Panc1 (cell line): ENCODE data around the gene TCP10L. TPM values are rescaled to one million over a fixed set of nuclear protein-coding genes. Genes with fewer than 3 reads are reported as not detected.

Source experiments
- ATAC-seq: fragments of 200-7000 bp; cut with Tn5 transposase; 2 replicates; pipeline ENCODE4 v1.9.1; 2020; ENCODE audit warnings: mild to moderate bottlenecking, moderate library complexity
- BruUV-seq: library from RNA; stranded (reverse); fragments of 400-500 nt; replicated peaks from 2 replicates; lab custom pipeline; 2021; lab: Mats Ljungman, UMichigan
- CTCF ChIA-PET: fragments of 300-600 bp; sonication (Branson Sonifier 250); formaldehyde crosslinking; loops from one replicate; lab custom pipeline; 2022; ENCODE audit warnings: antibody characterized with exemption; lab: Charles Lee
- POLR2A ChIA-PET: fragments of 300-600 bp; sonication (Branson Sonifier 250); formaldehyde crosslinking; loops from one replicate; lab custom pipeline; 2022; ENCODE audit warnings: antibody characterized with exemption; lab: Charles Lee
- DNase-seq: peaks from one replicate; pipeline ENCODE4 v3.0.0-alpha.2; 2010; ENCODE audit warnings: low read depth, low spot score
- H3K27ac ChIP-seq: 2 replicates; pipeline ENCODE4 v1.5.1; 2011; ENCODE audit warnings: mild to moderate bottlenecking, low read length, inconsistent platforms
- H3K27me3 ChIP-seq: fragments of 200-500 bp; sonication (Bioruptor generic); 2 replicates; pipeline ENCODE4 v1.6.0; 2014; ENCODE audit warnings: low read length, inconsistent platforms; ENCODE audit not compliant: control insufficient read depth, insufficient read depth
- H3K36me3 ChIP-seq: fragments of 200-500 bp; sonication (Bioruptor generic); 2 replicates; pipeline ENCODE4 v1.5.1; 2014; ENCODE audit warnings: inconsistent platforms, mild to moderate bottlenecking, low read length, moderate library complexity; ENCODE audit not compliant: control insufficient read depth, insufficient read depth
- H3K4me1 ChIP-seq: 2 replicates; pipeline ENCODE4 v1.5.1; 2011; ENCODE audit warnings: inconsistent platforms, mild to moderate bottlenecking, low read length, moderate library complexity; ENCODE audit not compliant: control insufficient read depth, insufficient read depth
- H3K4me3 ChIP-seq, 2 experiments: 2 replicates each; pipeline ENCODE4 v1.5.1; 2011 to 2012; ENCODE audit warnings: low read depth in 2 of 2, low read length in 2 of 2, mild to moderate bottlenecking in 2 of 2, inconsistent platforms in 1 of 2, moderate library complexity in 1 of 2
- H3K9me3 ChIP-seq: fragments of 200-500 bp; sonication (Bioruptor generic); 2 replicates; pipeline ENCODE4 v1.5.1; 2014; ENCODE audit warnings: low read depth, mild to moderate bottlenecking, inconsistent platforms, low read length, moderate library complexity; ENCODE audit not compliant: control insufficient read depth, insufficient read depth
- CTCF ChIP-seq: fragments of 450-650 bp; IDR thresholded peaks from 2 replicates; pipeline ENCODE4 v1.5.1; 2017; ENCODE audit warnings: mild to moderate bottlenecking
- POLR2AphosphoS5 ChIP-seq: IDR thresholded peaks from 2 replicates; pipeline ENCODE4 v1.6.1; 2012; ENCODE audit warnings: mild to moderate bottlenecking, low read depth, low read length, moderate library complexity
- REST ChIP-seq, 2 experiments: IDR thresholded peaks; 2 replicates each; pipeline ENCODE4 v1.6.1; 2011 to 2012; ENCODE audit warnings: low read depth in 2 of 2, control low read depth in 1 of 2, low read length in 1 of 2, mild to moderate bottlenecking in 1 of 2, moderate library complexity in 1 of 2; ENCODE audit not compliant: insufficient read depth in 1 of 2
- SIN3A ChIP-seq: IDR thresholded peaks from 2 replicates; pipeline ENCODE4 v1.6.1; 2012; ENCODE audit warnings: low read depth, mild to moderate bottlenecking, low read length, moderate library complexity, borderline replicate concordance; ENCODE audit not compliant: insufficient read depth
- TCF7L2 ChIP-seq: IDR thresholded peaks from 2 replicates; pipeline ENCODE4 v1.6.1; 2011; ENCODE audit warnings: mild to moderate bottlenecking, low read depth, low read length, inconsistent platforms
- in situ Hi-C: cut with HindIII; loops from 2 replicates; pipeline ENCODE4 v1.10.0; 2016; ENCODE audit warnings: low sequenced_read_pairs, low pct_unique_long_range_greater_than_20kb
- intact Hi-C: fragments of 100-400 bp; cut with micrococcal nuclease; formaldehyde crosslinking; loops from one replicate; pipeline ENCODE4 v1.10.0; 2022; ENCODE audit not compliant: unreplicated experiment
- total RNA-seq: library from RNA; stranded (reverse); gene quantifications from one replicate; pipeline ENCODE4 v1.2.1, GENCODE V29; 2021; ENCODE audit not compliant: unreplicated experiment

The TCP10L gene
- total RNA-seq, 1 experiment from 2014 or later: 0.57 TPM

- no peaks in the 10 kb centered on the region for H3K4me1 ChIP-seq
- H3K36me3 ChIP-seq: no peaks in the 10 kb centered on the region
- H3K4me3 ChIP-seq: no peak overlapping the region
- DNase-seq (no peak), ATAC-seq (no peak)
- H3K9me3 ChIP-seq: no peaks in the 10 kb centered on the region
- ChIA-PET CTCF (no interaction called here), POLR2A (no interaction called here)
- TF ChIP-seq POLR2AphosphoS5: no peak
- TF ChIP-seq CTCF: no peak
- TF ChIP-seq REST (IDR thresholded peaks at IDR 0.05; ENCODE audit: insufficient read depth in 1 of 2, low read depth in 2 of 2, low read length in 1 of 2): no peak
- no peak for TF ChIP-seq TCF7L2
- TF ChIP-seq SIN3A: no peak
- no TSS peak for BruUV-seq
- no peaks in the 10 kb centered on the region for H3K27me3 ChIP-seq
- intact Hi-C loops: no loop called here
- in situ Hi-C loops: no loop called here
- no peak overlapping the region for H3K27ac ChIP-seq
Measured at GRCh38 chr21:32547018-32547417, 38.3 kb downstream of the TCP10L start.

- no peak overlapping the region for H3K27ac ChIP-seq
- H3K4me3 ChIP-seq: no peak overlapping the region
- no peak for DNase-seq
- no TSS peak for BruUV-seq
- H3K9me3 ChIP-seq: no peaks in the 10 kb centered on the region
- intact Hi-C loops (no loop called here), in situ Hi-C loops (no loop called here)
- no peaks in the 10 kb centered on the region for H3K27me3 ChIP-seq
- H3K36me3 ChIP-seq: no peaks in the 10 kb centered on the region
- no peaks in the 10 kb centered on the region for H3K4me1 ChIP-seq
- no peak; the same call in 1 of the 2 replicates for ATAC-seq
- ChIA-PET POLR2A (no interaction called here), CTCF (no interaction called here)
- no peak for TF ChIP-seq SIN3A
- TF ChIP-seq REST (IDR thresholded peaks at IDR 0.05; ENCODE audit: insufficient read depth in 1 of 2, low read depth in 2 of 2, low read length in 1 of 2): no peak
- no peak for TF ChIP-seq POLR2AphosphoS5
- no peak for TF ChIP-seq CTCF
- no peak for TF ChIP-seq TCF7L2
Measured at GRCh38 chr21:32545948-32546441, 39.3 kb downstream of the TCP10L start.
